H9 (cell line): ENCODE results near the gene KTN1. TPM values are rescaled to one million over a fixed set of nuclear protein-coding genes. Genes with fewer than 3 reads are reported as not detected.

ENCODE experiments used
- DNase-seq: peaks from one replicate; pipeline ENCODE4 v3.0.0-alpha.2; 2017
- H2AFZ ChIP-seq: one replicate; pipeline ENCODE4 v1.6.1; 2013; ENCODE audit warnings: mild to moderate bottlenecking, low read length, control low read depth, moderate library complexity
- H2AK5ac ChIP-seq: 2 replicates; pipeline ENCODE4 v1.6.1; 2013; ENCODE audit warnings: low read length, control low read depth, mixed read lengths; ENCODE audit not compliant: insufficient read length
- H2BK120ac ChIP-seq: one replicate; pipeline ENCODE4 v1.6.1; 2013; ENCODE audit warnings: low read depth, mild to moderate bottlenecking, low read length, control low read depth, inconsistent platforms; ENCODE audit not compliant: poor library complexity, severe bottlenecking
- H2BK12ac ChIP-seq: 2 replicates; pipeline ENCODE4 v1.6.1; 2013; ENCODE audit warnings: low read length, control low read depth, mixed read lengths, low read depth; ENCODE audit not compliant: insufficient read length
- H2BK15ac ChIP-seq: 2 replicates; pipeline ENCODE4 v1.6.1; 2013; ENCODE audit warnings: low read depth, low read length, control low read depth
- H2BK20ac ChIP-seq: one replicate; pipeline ENCODE4 v1.6.1; 2013; ENCODE audit warnings: low read depth, mild to moderate bottlenecking, low read length, control low read depth, inconsistent platforms; ENCODE audit not compliant: poor library complexity, severe bottlenecking
- H2BK5ac ChIP-seq: 2 replicates; pipeline ENCODE4 v1.6.1; 2013; ENCODE audit warnings: low read length, control low read depth, mixed read lengths; ENCODE audit not compliant: insufficient read length
- H3K14ac ChIP-seq: 2 replicates; pipeline ENCODE4 v1.6.1; 2013; ENCODE audit warnings: low read length, control low read depth; ENCODE audit not compliant: insufficient read depth
- H3K18ac ChIP-seq: 2 replicates; pipeline ENCODE4 v1.6.1; 2013; ENCODE audit warnings: low read depth, mild to moderate bottlenecking, mixed read lengths, low read length, control low read depth; ENCODE audit not compliant: insufficient read length
- H3K23ac ChIP-seq: 2 replicates; pipeline ENCODE4 v1.6.1; 2013; ENCODE audit warnings: low read length, control low read depth, mixed read lengths, low read depth; ENCODE audit not compliant: insufficient read length
- H3K23me2 ChIP-seq: 2 replicates; pipeline ENCODE4 v1.6.1; 2013; ENCODE audit warnings: low read depth, mild to moderate bottlenecking, mixed read lengths, low read length, control low read depth; ENCODE audit not compliant: insufficient read length, poor library complexity, severe bottlenecking
- H3K27ac ChIP-seq: 2 replicates; pipeline ENCODE4 v1.5.1; 2013; ENCODE audit warnings: low read length, control low read depth, mixed read lengths, low read depth; ENCODE audit not compliant: insufficient read length
- H3K27me3 ChIP-seq: 2 replicates; pipeline ENCODE4 v1.6.1; 2013; ENCODE audit warnings: low read length, control low read depth, inconsistent platforms; ENCODE audit not compliant: insufficient read depth
- H3K4ac ChIP-seq: 2 replicates; pipeline ENCODE4 v1.6.1; 2013; ENCODE audit warnings: low read depth, mild to moderate bottlenecking, control low read depth, inconsistent platforms, low read length, moderate library complexity
- H3K4me1 ChIP-seq: 2 replicates; pipeline ENCODE4 v1.6.1; 2013; ENCODE audit warnings: low read length, control low read depth, inconsistent platforms; ENCODE audit not compliant: insufficient read depth
- H3K4me2 ChIP-seq: 2 replicates; pipeline ENCODE4 v1.6.1; 2013; ENCODE audit warnings: low read length, control low read depth, mixed read lengths; ENCODE audit not compliant: insufficient read length, insufficient read depth
- H3K56ac ChIP-seq: 2 replicates; pipeline ENCODE4 v1.6.1; 2013; ENCODE audit warnings: low read depth, mild to moderate bottlenecking, mixed read lengths, low read length, control low read depth; ENCODE audit not compliant: insufficient read length
- H3K79me1 ChIP-seq: 2 replicates; pipeline ENCODE4 v1.6.1; 2013; ENCODE audit warnings: low read depth, mild to moderate bottlenecking, moderate library complexity, low read length, control low read depth, inconsistent platforms; ENCODE audit not compliant: insufficient read depth, poor library complexity, severe bottlenecking
- H3K79me2 ChIP-seq: 2 replicates; pipeline ENCODE4 v1.6.1; 2013; ENCODE audit warnings: low read length, control low read depth, inconsistent platforms; ENCODE audit not compliant: insufficient read depth
- H3K9ac ChIP-seq: 2 replicates; pipeline ENCODE4 v1.6.1; 2013; ENCODE audit warnings: low read length, control low read depth, mixed read lengths; ENCODE audit not compliant: insufficient read length; ENCODE audit errors: extremely low read depth
- H3K9me3 ChIP-seq: one replicate; pipeline ENCODE4 v1.6.1; 2013; ENCODE audit warnings: low read depth, low read length, inconsistent platforms; ENCODE audit not compliant: control insufficient read depth
- H3T11ph ChIP-seq: one replicate; pipeline ENCODE4 v1.6.1; 2013; ENCODE audit warnings: mild to moderate bottlenecking, low read length, control low read depth, inconsistent platforms
- H4K20me1 ChIP-seq: one replicate; pipeline ENCODE4 v1.6.1; 2013; ENCODE audit not compliant: control insufficient read depth, insufficient read length, insufficient read depth
- H4K5ac ChIP-seq: 2 replicates; pipeline ENCODE4 v1.6.1; 2013; ENCODE audit warnings: low read depth, mild to moderate bottlenecking, mixed read lengths, low read length, control low read depth; ENCODE audit not compliant: insufficient read length
- H4K8ac ChIP-seq: replicated peaks from 2 replicates; pipeline ENCODE4 v1.6.1; 2013; ENCODE audit warnings: low read length, control low read depth, mixed read lengths, low read depth; ENCODE audit not compliant: insufficient read length
- H4K91ac ChIP-seq: 2 replicates; pipeline ENCODE4 v1.6.1; 2013; ENCODE audit warnings: low read depth, mild to moderate bottlenecking, moderate library complexity, mixed read lengths, low read length, control low read depth; ENCODE audit not compliant: insufficient read length
- H3K27ac Mint-ChIP-seq, 3 experiments: 2 replicates in 2 of 3; 3 replicates in 1 of 3; pipeline ENCODE4 v1.8.0; 2020 to 2021; ENCODE audit warnings: mixed read lengths in 3 of 3, mild to moderate bottlenecking in 1 of 3, moderate library complexity in 1 of 3
- H3K27me3 Mint-ChIP-seq: 2 replicates; pipeline ENCODE4 v1.8.0; 2021; ENCODE audit warnings: low read depth, mild to moderate bottlenecking, moderate library complexity, mixed read lengths
- H3K36me3 Mint-ChIP-seq, 3 experiments: 2 replicates in 2 of 3; 3 replicates in 1 of 3; pipeline ENCODE4 v1.8.0; 2020 to 2021; ENCODE audit warnings: low read depth in 3 of 3, mixed read lengths in 3 of 3; ENCODE audit not compliant: insufficient read depth in 1 of 3
- H3K4me1 Mint-ChIP-seq, 2 experiments: 2 replicates each; pipeline ENCODE4 v1.8.0; 2020; ENCODE audit warnings: mixed read lengths in 2 of 2
- H3K4me3 Mint-ChIP-seq, 2 experiments: 2 replicates in 1 of 2; 3 replicates in 1 of 2; pipeline ENCODE4 v1.8.0; 2020 to 2021; ENCODE audit warnings: mild to moderate bottlenecking in 2 of 2, mixed read lengths in 2 of 2, moderate library complexity in 1 of 2
- H3K9me3 Mint-ChIP-seq, 2 experiments: 2 replicates in 1 of 2; 3 replicates in 1 of 2; pipeline ENCODE4 v1.8.0; 2020; ENCODE audit warnings: mild to moderate bottlenecking in 2 of 2, mixed read lengths in 2 of 2, moderate library complexity in 1 of 2
- WGBS: extraction: QIAGEN DNeasy Blood & Tissue Kit; methylation state at CpG from one replicate; pipeline ENCODE4 v1.1.7; 2013; ENCODE audit warnings: missing lambda C conversion rate, low lambda C conversion rate, mixed read lengths; ENCODE audit not compliant: insufficient read length; ENCODE audit errors: extremely low coverage; 5-methylcytosine and 5-hydroxymethylcytosine counted together
- total RNA-seq: library from RNA; stranded (reverse); gene quantifications from 2 replicates; pipeline ENCODE4 v1.2.1, GENCODE V29; 2021
- TF ChIP-seq, protein P1 (sequence below): fragments of 200-600 bp; sonication (generic); conservative IDR thresholded peaks from 3 replicates; pipeline ENCODE4 v1.8.0; 2021; ENCODE audit warnings: antibody characterized with exemption, mild to moderate bottlenecking

KTN1 gene
- total RNA-seq, 1 experiment from 2014 or later = 128 TPM

DNA sequence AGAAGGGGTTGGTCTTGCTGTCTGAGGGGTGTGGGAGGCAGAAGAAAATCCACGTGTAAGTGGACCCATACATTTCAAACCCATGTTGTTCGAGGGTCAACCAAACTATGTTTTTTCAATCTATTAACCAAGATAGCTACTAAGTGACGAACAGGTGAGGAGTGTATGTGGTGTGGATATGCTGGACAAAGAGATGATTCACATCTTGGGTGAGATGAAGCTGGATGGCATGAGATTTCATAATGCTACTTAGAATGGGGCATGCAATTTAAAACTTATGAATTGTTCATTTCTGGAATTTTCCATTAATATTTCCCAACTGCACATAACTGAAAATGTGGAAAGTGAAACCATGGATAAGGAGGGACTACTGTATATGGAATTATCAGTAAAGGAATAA is 17.9 kb upstream of the KTN1 start:
- H4K8ac ChIP-seq = no peak overlapping the region
- H3K14ac ChIP-seq = no peak overlapping the region
- H3K79me1 ChIP-seq = no peaks in the 10 kb centered on the region
- H2AFZ ChIP-seq = no peak overlapping the region
- no peaks in the 10 kb centered on the region for H3K9me3 ChIP-seq
- no peak overlapping the region for H3K4me2 ChIP-seq
- TF ChIP-seq, protein P1, sequence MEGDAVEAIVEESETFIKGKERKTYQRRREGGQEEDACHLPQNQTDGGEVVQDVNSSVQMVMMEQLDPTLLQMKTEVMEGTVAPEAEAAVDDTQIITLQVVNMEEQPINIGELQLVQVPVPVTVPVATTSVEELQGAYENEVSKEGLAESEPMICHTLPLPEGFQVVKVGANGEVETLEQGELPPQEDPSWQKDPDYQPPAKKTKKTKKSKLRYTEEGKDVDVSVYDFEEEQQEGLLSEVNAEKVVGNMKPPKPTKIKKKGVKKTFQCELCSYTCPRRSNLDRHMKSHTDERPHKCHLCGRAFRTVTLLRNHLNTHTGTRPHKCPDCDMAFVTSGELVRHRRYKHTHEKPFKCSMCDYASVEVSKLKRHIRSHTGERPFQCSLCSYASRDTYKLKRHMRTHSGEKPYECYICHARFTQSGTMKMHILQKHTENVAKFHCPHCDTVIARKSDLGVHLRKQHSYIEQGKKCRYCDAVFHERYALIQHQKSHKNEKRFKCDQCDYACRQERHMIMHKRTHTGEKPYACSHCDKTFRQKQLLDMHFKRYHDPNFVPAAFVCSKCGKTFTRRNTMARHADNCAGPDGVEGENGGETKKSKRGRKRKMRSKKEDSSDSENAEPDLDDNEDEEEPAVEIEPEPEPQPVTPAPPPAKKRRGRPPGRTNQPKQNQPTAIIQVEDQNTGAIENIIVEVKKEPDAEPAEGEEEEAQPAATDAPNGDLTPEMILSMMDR = no peak
- WGBS = no CpG with 5 or more reads among the region's 3 CpGs
- H2BK20ac ChIP-seq = no peak overlapping the region
- H3K79me2 ChIP-seq = no peaks in the 10 kb centered on the region
- H3K9ac ChIP-seq = no peak overlapping the region
- Mint-ChIP-seq H3K4me1 (no peaks in the 10 kb centered on the region), H3K36me3 (peaks cover 0 to 4% (median 0%) of the 10 kb centered on the region in 3 experiments; a peak in 1 of 7 replicates), H3K4me3 (no peak overlapping the region), H3K27ac (no peak overlapping the region), H3K9me3 (no peaks in the 10 kb centered on the region), H3K27me3 (no peaks in the 10 kb centered on the region)
- no peaks in the 10 kb centered on the region for H3K4me1 ChIP-seq
- no peak overlapping the region for H3K27ac ChIP-seq
- no peak overlapping the region for H4K5ac ChIP-seq
- no peak overlapping the region for H2BK15ac ChIP-seq
- DNase-seq = no peak
- H3K23ac ChIP-seq = no peak overlapping the region
- no peaks in the 10 kb centered on the region for H3K23me2 ChIP-seq
- no peaks in the 10 kb centered on the region for H4K20me1 ChIP-seq
- H3K27me3 ChIP-seq = no peaks in the 10 kb centered on the region
- no peak overlapping the region for H3K56ac ChIP-seq
- no peak overlapping the region for H3K18ac ChIP-seq
- H4K91ac ChIP-seq = no peak overlapping the region
- H2BK5ac ChIP-seq = no peak overlapping the region
- no peak overlapping the region for H2BK120ac ChIP-seq
- no peak overlapping the region for H3K4ac ChIP-seq
- H2BK12ac ChIP-seq = no peak overlapping the region
- no peak overlapping the region for H3T11ph ChIP-seq
- H2AK5ac ChIP-seq = no peak overlapping the region
